NCI-H446 treated with DMSO at 0.1 percent for 48 hours (cell line): ENCODE measurements around the gene ASTN2.

Experiments
- DNase-seq: peaks from one replicate; lab custom pipeline; 2025; lab: John Stamatoyannopoulos, UW

ASTN2 gene

GRCh38 chr9:117249799-117250198 is 165.1 kb downstream of the ASTN2 start:
- DNase-seq: no peak

- peak; percentile 49 for DNase-seq
Observed at GRCh38 chr9:117247266-117247665, 167.6 kb downstream of the ASTN2 start.

GRCh38 chr9:117245175-117245829 is 169.6 kb downstream of the ASTN2 start:
- peak; percentile 67 for DNase-seq

GRCh38 chr9:117242082-117242481 is 172.8 kb downstream of the ASTN2 start:
- no peak for DNase-seq

GRCh38 chr9:117239428-117239827 is 175.4 kb downstream of the ASTN2 start:
- DNase-seq: no peak

GRCh38 chr9:117234103-117234502 is 180.8 kb downstream of the ASTN2 start:
- DNase-seq: peak; percentile 78

GRCh38 chr9:117233016-117233415 is 181.8 kb downstream of the ASTN2 start:
- DNase-seq: peak; percentile 76

- peak; percentile 71 for DNase-seq
Observed at GRCh38 chr9:117232281-117232680, 182.6 kb downstream of the ASTN2 start.

- DNase-seq: peak; percentile 13
Observed at GRCh38 chr9:117231012-117231411, 183.8 kb downstream of the ASTN2 start.

- no peak for DNase-seq
Observed at GRCh38 chr9:117224695-117225094, 190.2 kb downstream of the ASTN2 start.

- DNase-seq: no peak
Observed at GRCh38 chr9:117218951-117219350, 195.9 kb downstream of the ASTN2 start.

GRCh38 chr9:117214416-117214815 is 200.4 kb downstream of the ASTN2 start:
- DNase-seq: no peak

GRCh38 chr9:117211280-117211679 is 203.6 kb downstream of the ASTN2 start:
- DNase-seq: no peak

- no peak for DNase-seq
Observed at GRCh38 chr9:117205806-117206205, 209.1 kb downstream of the ASTN2 start.

GRCh38 chr9:117204971-117205370 is 209.9 kb downstream of the ASTN2 start:
- DNase-seq: no peak

GRCh38 chr9:117191504-117192261 is 223.2 kb downstream of the ASTN2 start:
- DNase-seq: no peak

GRCh38 chr9:117189121-117189520 is 225.7 kb downstream of the ASTN2 start:
- peak; percentile 15 for DNase-seq

GRCh38 chr9:117188394-117188793 is 226.5 kb downstream of the ASTN2 start:
- DNase-seq: peak; percentile 17

- DNase-seq: no peak
Observed at GRCh38 chr9:117187498-117187897, 227.4 kb downstream of the ASTN2 start.

- peak; percentile 93 for DNase-seq
Observed at GRCh38 chr9:117184173-117184572, 230.7 kb downstream of the ASTN2 start.

GRCh38 chr9:117182046-117182445 is 232.8 kb downstream of the ASTN2 start:
- no peak for DNase-seq

GRCh38 chr9:117180896-117181445 is 233.9 kb downstream of the ASTN2 start:
- no peak for DNase-seq
